IMR-90 (cell line): ENCODE results near the gene CD276.

Experiments
- MAFK ChIP-seq: IDR thresholded peaks from 2 replicates; pipeline ENCODE4 v1.6.1; 2012; ENCODE audit warnings: low read depth, low read length, improper control_type of control experiment
- MXI1 ChIP-seq: IDR thresholded peaks from 2 replicates; pipeline ENCODE4 v1.6.1; 2012; ENCODE audit warnings: low read depth, mild to moderate bottlenecking, low read length, moderate library complexity, borderline replicate concordance
- NFE2L2 ChIP-seq: fragments of 150-350 bp; IDR thresholded peaks from 2 replicates; pipeline ENCODE4 v1.6.1; 2016; ENCODE audit warnings: low read depth, mild to moderate bottlenecking, low read length
- POLR2A ChIP-seq: IDR thresholded peaks from 2 replicates; pipeline ENCODE4 v1.6.1; 2012; ENCODE audit warnings: mild to moderate bottlenecking, low read depth, low read length
- RCOR1 ChIP-seq: IDR thresholded peaks from 2 replicates; pipeline ENCODE4 v1.6.1; 2012; ENCODE audit warnings: mild to moderate bottlenecking, low read length, improper control_type of control experiment; ENCODE audit not compliant: insufficient replicate concordance
- SMC3 ChIP-seq: fragments of 150-350 bp; IDR thresholded peaks from 2 replicates; pipeline ENCODE4 v1.6.1; 2016; ENCODE audit warnings: low read depth, mild to moderate bottlenecking, antibody characterized with exemption, low read length, moderate library complexity
- TF ChIP-seq, protein P1 (sequence below): conservative IDR thresholded peaks from 2 replicates; pipeline ENCODE4 v1.5.1; 2012; ENCODE audit warnings: mild to moderate bottlenecking, low read depth, low read length, improper control_type of control experiment
- TF ChIP-seq, protein P2 (sequence below): fragments of 150-350 bp; IDR thresholded peaks from 2 replicates; pipeline ENCODE4 v1.6.1; 2016; ENCODE audit warnings: low read depth, mild to moderate bottlenecking, low read length, moderate library complexity, borderline replicate concordance

DNA sequence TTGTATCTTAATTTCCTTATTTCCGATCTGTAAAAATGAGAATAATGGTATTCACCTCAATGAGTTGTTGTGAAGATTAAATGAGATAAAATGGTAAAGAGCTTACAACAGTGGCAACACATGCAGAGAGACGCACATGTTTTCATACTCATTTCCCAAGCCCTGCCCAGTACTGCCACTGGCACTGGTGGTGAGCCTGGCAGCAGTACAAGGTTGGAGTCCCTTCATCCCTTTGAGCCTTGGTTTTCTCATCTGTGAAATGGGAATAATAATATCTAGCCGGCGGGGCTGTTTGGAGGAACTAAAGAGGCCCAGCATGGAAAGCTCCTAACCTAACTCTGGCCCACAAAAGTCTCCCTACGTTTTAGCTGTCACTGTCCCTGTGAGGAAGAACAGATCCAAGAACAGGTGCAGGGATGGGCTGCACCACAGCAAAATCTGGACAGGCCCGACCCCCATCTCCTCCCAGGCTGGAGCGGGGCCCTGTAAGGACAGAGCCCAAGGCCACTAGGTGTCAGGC, 866 bp upstream of the CD276 start:
- TF ChIP-seq, protein P1, sequence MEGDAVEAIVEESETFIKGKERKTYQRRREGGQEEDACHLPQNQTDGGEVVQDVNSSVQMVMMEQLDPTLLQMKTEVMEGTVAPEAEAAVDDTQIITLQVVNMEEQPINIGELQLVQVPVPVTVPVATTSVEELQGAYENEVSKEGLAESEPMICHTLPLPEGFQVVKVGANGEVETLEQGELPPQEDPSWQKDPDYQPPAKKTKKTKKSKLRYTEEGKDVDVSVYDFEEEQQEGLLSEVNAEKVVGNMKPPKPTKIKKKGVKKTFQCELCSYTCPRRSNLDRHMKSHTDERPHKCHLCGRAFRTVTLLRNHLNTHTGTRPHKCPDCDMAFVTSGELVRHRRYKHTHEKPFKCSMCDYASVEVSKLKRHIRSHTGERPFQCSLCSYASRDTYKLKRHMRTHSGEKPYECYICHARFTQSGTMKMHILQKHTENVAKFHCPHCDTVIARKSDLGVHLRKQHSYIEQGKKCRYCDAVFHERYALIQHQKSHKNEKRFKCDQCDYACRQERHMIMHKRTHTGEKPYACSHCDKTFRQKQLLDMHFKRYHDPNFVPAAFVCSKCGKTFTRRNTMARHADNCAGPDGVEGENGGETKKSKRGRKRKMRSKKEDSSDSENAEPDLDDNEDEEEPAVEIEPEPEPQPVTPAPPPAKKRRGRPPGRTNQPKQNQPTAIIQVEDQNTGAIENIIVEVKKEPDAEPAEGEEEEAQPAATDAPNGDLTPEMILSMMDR, result peak; percentile 43
- TF ChIP-seq RCOR1 (peak; percentile 45), POLR2A (no peak), SMC3 (no peak), NFE2L2 (no peak), MXI1 (0 out of 2 replicates have a peak, but pooled peaks have one; percentile 6), MAFK (no peak)
- TF ChIP-seq, protein P2, sequence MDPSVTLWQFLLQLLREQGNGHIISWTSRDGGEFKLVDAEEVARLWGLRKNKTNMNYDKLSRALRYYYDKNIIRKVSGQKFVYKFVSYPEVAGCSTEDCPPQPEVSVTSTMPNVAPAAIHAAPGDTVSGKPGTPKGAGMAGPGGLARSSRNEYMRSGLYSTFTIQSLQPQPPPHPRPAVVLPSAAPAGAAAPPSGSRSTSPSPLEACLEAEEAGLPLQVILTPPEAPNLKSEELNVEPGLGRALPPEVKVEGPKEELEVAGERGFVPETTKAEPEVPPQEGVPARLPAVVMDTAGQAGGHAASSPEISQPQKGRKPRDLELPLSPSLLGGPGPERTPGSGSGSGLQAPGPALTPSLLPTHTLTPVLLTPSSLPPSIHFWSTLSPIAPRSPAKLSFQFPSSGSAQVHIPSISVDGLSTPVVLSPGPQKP, result no peak
